Suprapubic skin (tissue), 4 donors: Measurements from ENCODE around the gene PSME3.

Experiments used
- EP300 ChIP-seq: sonication (generic); formaldehyde crosslinking; IDR thresholded peaks from one replicate; pipeline ENCODE4 v1.6.1; 2017; ENCODE audit warnings: antibody characterized with exemption
- POLR2A ChIP-seq, 2 donors: fragments of 450-650 bp; IDR thresholded peaks; one replicate each; pipeline ENCODE4 v1.6.1; 2017; ENCODE audit warnings: antibody characterized with exemption in 2 of 2, mild to moderate bottlenecking in 2 of 2, moderate library complexity in 2 of 2
- POLR2AphosphoS5 ChIP-seq, 3 donors: sonication (generic); formaldehyde crosslinking; IDR thresholded peaks; one replicate each; pipeline ENCODE4 v1.6.1; 2017; ENCODE audit warnings: antibody characterized with exemption in 3 of 3
- TF ChIP-seq, protein P1 (sequence below), 2 donors: fragments of 200-600 bp in 1 of 2; fragments of 450-650 bp in 1 of 2; sonication (generic) in 1 of 2; IDR thresholded peaks; one replicate each; pipeline ENCODE4 v1.5.1; 2016 to 2019; ENCODE audit warnings: antibody characterized with exemption in 2 of 2, mild to moderate bottlenecking in 1 of 2, moderate library complexity in 1 of 2

GRCh38 chr17:42852351-42852750 lies 19.2 kb downstream of the PSME3 start:
- TF ChIP-seq, protein P1, sequence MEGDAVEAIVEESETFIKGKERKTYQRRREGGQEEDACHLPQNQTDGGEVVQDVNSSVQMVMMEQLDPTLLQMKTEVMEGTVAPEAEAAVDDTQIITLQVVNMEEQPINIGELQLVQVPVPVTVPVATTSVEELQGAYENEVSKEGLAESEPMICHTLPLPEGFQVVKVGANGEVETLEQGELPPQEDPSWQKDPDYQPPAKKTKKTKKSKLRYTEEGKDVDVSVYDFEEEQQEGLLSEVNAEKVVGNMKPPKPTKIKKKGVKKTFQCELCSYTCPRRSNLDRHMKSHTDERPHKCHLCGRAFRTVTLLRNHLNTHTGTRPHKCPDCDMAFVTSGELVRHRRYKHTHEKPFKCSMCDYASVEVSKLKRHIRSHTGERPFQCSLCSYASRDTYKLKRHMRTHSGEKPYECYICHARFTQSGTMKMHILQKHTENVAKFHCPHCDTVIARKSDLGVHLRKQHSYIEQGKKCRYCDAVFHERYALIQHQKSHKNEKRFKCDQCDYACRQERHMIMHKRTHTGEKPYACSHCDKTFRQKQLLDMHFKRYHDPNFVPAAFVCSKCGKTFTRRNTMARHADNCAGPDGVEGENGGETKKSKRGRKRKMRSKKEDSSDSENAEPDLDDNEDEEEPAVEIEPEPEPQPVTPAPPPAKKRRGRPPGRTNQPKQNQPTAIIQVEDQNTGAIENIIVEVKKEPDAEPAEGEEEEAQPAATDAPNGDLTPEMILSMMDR (IDR thresholded peaks at IDR 0.05), result no peak
- TF ChIP-seq POLR2AphosphoS5 (IDR thresholded peaks at IDR 0.05), result no peak
- TF ChIP-seq POLR2A (IDR thresholded peaks at IDR 0.05), result no peak
- no peak for TF ChIP-seq EP300
